H1 (cell line): ENCODE results near the gene RPS21. TPM values are rescaled to one million over a fixed set of nuclear protein-coding genes. Genes with fewer than 3 reads are reported as not detected.

Experiments
- CTCF ChIA-PET: fragments of 300-600 bp; sonication (Branson Sonifier 250); formaldehyde crosslinking; loops from one replicate; lab custom pipeline; 2021; ENCODE audit not compliant: partially characterized antibody; lab: Charles Lee
- POLR2A ChIA-PET: fragments of 300-600 bp; sonication (Branson Sonifier 250); formaldehyde crosslinking; loops from one replicate; lab custom pipeline; 2021; ENCODE audit warnings: inconsistent platforms; ENCODE audit not compliant: partially characterized antibody; lab: Charles Lee
- DNase-seq, 2 experiments: peaks; one replicate each; pipeline versions ENCODE4 v3.0.0 to v3.0.0-alpha.2; 2010 to 2022; ENCODE audit warnings: low spot score in 2 of 2, low read depth in 1 of 2, mixed read lengths in 1 of 2
- FAIRE-seq: peaks from 2 replicates; lab custom pipeline; 2011; peaks lifted over from hg19 to GRCh38; lab: Jason Lieb, UNC
- H2AFZ ChIP-seq: 2 replicates; pipeline ENCODE4 v1.8.1; 2012; ENCODE audit warnings: low read length, inconsistent platforms
- H2AK5ac ChIP-seq: 2 replicates; pipeline ENCODE4 v1.6.1; 2013; ENCODE audit warnings: low read depth, low read length
- H2BK120ac ChIP-seq: replicated peaks from 2 replicates; pipeline ENCODE3; 2013; ENCODE audit warnings: low read depth, low read length, inconsistent platforms
- H2BK12ac ChIP-seq: 2 replicates; pipeline ENCODE4 v1.6.1; 2013; ENCODE audit warnings: low read depth, low read length
- H2BK15ac ChIP-seq: 2 replicates; pipeline ENCODE4 v1.6.1; 2013; ENCODE audit warnings: low read length
- H2BK20ac ChIP-seq: 2 replicates; pipeline ENCODE4 v1.6.1; 2013; ENCODE audit warnings: low read length
- H2BK5ac ChIP-seq: 2 replicates; pipeline ENCODE4 v1.6.1; 2013; ENCODE audit warnings: low read depth, low read length
- H3K14ac ChIP-seq: 2 replicates; pipeline ENCODE4 v1.6.1; 2013; ENCODE audit warnings: inconsistent platforms; ENCODE audit not compliant: insufficient read length
- H3K18ac ChIP-seq: 2 replicates; pipeline ENCODE4 v1.6.1; 2013; ENCODE audit warnings: low read length; ENCODE audit errors: extremely low read depth
- H3K23ac ChIP-seq: 2 replicates; pipeline ENCODE4 v1.6.1; 2013; ENCODE audit warnings: inconsistent platforms; ENCODE audit not compliant: insufficient read length
- H3K23me2 ChIP-seq: 2 replicates; pipeline ENCODE4 v1.6.1; 2013; ENCODE audit warnings: low read depth, low read length
- H3K27ac ChIP-seq: 2 replicates; pipeline ENCODE4 v1.6.1; 2011; ENCODE audit warnings: low read depth, low read length, inconsistent platforms
- H3K27me3 ChIP-seq, 4 experiments: replicated peaks in 1 of 4; 1 replicate in 1 of 4; 2 replicates in 3 of 4; pipeline versions ENCODE4 v1.6.1 to v1.8.1; 2011 to 2013; ENCODE audit warnings: low read length in 3 of 4, mild to moderate bottlenecking in 3 of 4, inconsistent platforms in 2 of 4, mixed read lengths in 2 of 4, moderate library complexity in 1 of 4; ENCODE audit not compliant: control insufficient read depth in 3 of 4, insufficient read depth in 3 of 4; ENCODE audit errors: extremely low read depth in 1 of 4
- H3K36me3 ChIP-seq, 4 experiments: 2 replicates each; pipeline versions ENCODE4 v1.6.1 to v1.8.1; 2011 to 2013; ENCODE audit warnings: mild to moderate bottlenecking in 4 of 4, low read length in 3 of 4, moderate library complexity in 2 of 4, control low read depth in 1 of 4, inconsistent platforms in 1 of 4; ENCODE audit not compliant: insufficient read depth in 4 of 4, control insufficient read depth in 2 of 4
- H3K4ac ChIP-seq: replicated peaks from 2 replicates; pipeline ENCODE3; 2013; ENCODE audit warnings: low read length, low read depth, mixed read lengths, inconsistent platforms; ENCODE audit not compliant: insufficient read length
- H3K4me1 ChIP-seq, 4 experiments: replicated peaks in 1 of 4; 1 replicate in 1 of 4; 2 replicates in 3 of 4; pipeline versions ENCODE4 v1.6.1 to v1.8.1; 2011 to 2013; ENCODE audit warnings: low read length in 3 of 4, inconsistent platforms in 2 of 4, mixed read lengths in 1 of 4; ENCODE audit not compliant: insufficient read depth in 4 of 4, control insufficient read depth in 3 of 4
- H3K4me2 ChIP-seq, 2 experiments: 2 replicates each; pipeline versions ENCODE4 v1.6.1 to v1.8.1; 2011 to 2013; ENCODE audit warnings: low read depth in 2 of 2, low read length in 2 of 2, control low read depth in 1 of 2, inconsistent platforms in 1 of 2, mild to moderate bottlenecking in 1 of 2; ENCODE audit not compliant: insufficient read depth in 1 of 2
- H3K4me3 ChIP-seq, 4 experiments: fragments of 200-600, 300-600 bp in 1 of 4; sonication (generic), shearing (Covaris generic), sonication (Bioruptor Twin) in 1 of 4; 2 replicates each; pipeline versions ENCODE4 v1.5.1 to v1.8.1; 2011 to 2016; ENCODE audit warnings: low read length in 4 of 4, low read depth in 3 of 4, control low read depth in 2 of 4, inconsistent platforms in 2 of 4, mild to moderate bottlenecking in 2 of 4, mixed read lengths in 1 of 4, moderate library complexity in 1 of 4; ENCODE audit not compliant: insufficient read depth in 2 of 4; ENCODE audit errors: extremely low read depth in 1 of 4
- H3K56ac ChIP-seq: replicated peaks from 2 replicates; pipeline ENCODE3; 2013; ENCODE audit warnings: low read depth, mild to moderate bottlenecking, mixed read lengths, low read length, inconsistent platforms; ENCODE audit not compliant: insufficient read length
- H3K79me1 ChIP-seq: 2 replicates; pipeline ENCODE4 v1.6.1; 2013; ENCODE audit warnings: low read depth, low read length, control low read depth
- H3K79me2 ChIP-seq, 2 experiments: 2 replicates each; pipeline versions ENCODE4 v1.6.1 to v1.8.1; 2012 to 2013; ENCODE audit warnings: low read length in 2 of 2, mild to moderate bottlenecking in 2 of 2, inconsistent platforms in 1 of 2; ENCODE audit not compliant: insufficient read depth in 2 of 2, control insufficient read depth in 1 of 2
- H3K9ac ChIP-seq, 4 experiments: replicated peaks in 1 of 4; 1 replicate in 1 of 4; 2 replicates in 3 of 4; pipeline versions ENCODE4 v1.6.1 to v1.8.1; 2011 to 2013; ENCODE audit warnings: low read depth in 3 of 4, low read length in 3 of 4, control low read depth in 2 of 4, mild to moderate bottlenecking in 2 of 4, moderate library complexity in 2 of 4, inconsistent platforms in 1 of 4; ENCODE audit errors: extremely low read depth in 1 of 4
- H3K9me3 ChIP-seq, 2 experiments: 2 replicates each; pipeline versions ENCODE4 v1.6.1 to v1.8.1; 2012 to 2013; ENCODE audit warnings: mild to moderate bottlenecking in 2 of 2, moderate library complexity in 2 of 2, control low read depth in 1 of 2, inconsistent platforms in 1 of 2, low read depth in 1 of 2, low read length in 1 of 2, mixed read lengths in 1 of 2; ENCODE audit not compliant: insufficient read depth in 2 of 2
- H4K20me1 ChIP-seq, 2 experiments: replicated peaks in 1 of 2; 2 replicates each; pipeline versions ENCODE3 to v1.8.1; 2011 to 2013; ENCODE audit warnings: inconsistent platforms in 2 of 2, low read length in 2 of 2, mild to moderate bottlenecking in 1 of 2; ENCODE audit not compliant: insufficient read depth in 2 of 2, control insufficient read depth in 1 of 2
- H4K5ac ChIP-seq: 2 replicates; pipeline ENCODE4 v1.6.1; 2013; ENCODE audit warnings: low read length, low read depth, mixed read lengths, inconsistent platforms; ENCODE audit not compliant: insufficient read length
- H4K8ac ChIP-seq: 2 replicates; pipeline ENCODE4 v1.8.0; 2013; ENCODE audit warnings: mild to moderate bottlenecking, moderate library complexity, low read length, inconsistent platforms; ENCODE audit not compliant: insufficient read depth; ENCODE audit errors: extremely low read depth
- H4K91ac ChIP-seq: replicated peaks from 2 replicates; pipeline ENCODE3; 2013; ENCODE audit warnings: low read length, mixed read lengths, inconsistent platforms; ENCODE audit not compliant: insufficient read length
- CEBPB ChIP-seq: IDR thresholded peaks from 2 replicates; pipeline ENCODE4 v1.6.1; 2012; ENCODE audit warnings: low read depth, low read length
- EP300 ChIP-seq, 2 experiments: IDR thresholded peaks; 1 replicate in 1 of 2; 2 replicates in 1 of 2; pipeline ENCODE4 v1.6.1; 2011 to 2012; ENCODE audit warnings: low read depth in 2 of 2, low read length in 2 of 2, mild to moderate bottlenecking in 2 of 2, borderline replicate concordance in 1 of 2, inconsistent platforms in 1 of 2, moderate library complexity in 1 of 2
- KDM1A ChIP-seq: fragments of 200-600, 300-600 bp; sonication (generic); IDR thresholded peaks from 2 replicates; pipeline ENCODE4 v1.7.1; 2016; ENCODE audit warnings: mild to moderate bottlenecking, low read length, borderline replicate concordance
- MAFK ChIP-seq: IDR thresholded peaks from 2 replicates; pipeline ENCODE4 v1.6.1; 2012; ENCODE audit warnings: low read depth, mild to moderate bottlenecking, improper control_type of control experiment, low read length
- NRF1 ChIP-seq: IDR thresholded peaks from 2 replicates; pipeline ENCODE4 v1.6.1; 2011; ENCODE audit warnings: mild to moderate bottlenecking, low read depth, low read length, improper control_type of control experiment
- PHF8 ChIP-seq: fragments of 200-600 bp; sonication (generic); conservative IDR thresholded peaks from 2 replicates; pipeline ENCODE4 v1.7.1; 2012; ENCODE audit warnings: low read depth, mild to moderate bottlenecking, inconsistent platforms, low read length, moderate library complexity
- RFX5 ChIP-seq: IDR thresholded peaks from 2 replicates; pipeline ENCODE4 v1.6.1; 2011; ENCODE audit warnings: low read depth, low read length, improper control_type of control experiment, borderline replicate concordance
- SP4 ChIP-seq: IDR thresholded peaks from 2 replicates; pipeline ENCODE4 v1.6.1; 2012; ENCODE audit warnings: low read length, inconsistent platforms
- TBP ChIP-seq: IDR thresholded peaks from 2 replicates; pipeline ENCODE4 v1.6.1; 2011; ENCODE audit warnings: low read depth, low read length, improper control_type of control experiment
- TEAD4 ChIP-seq: IDR thresholded peaks from 2 replicates; pipeline ENCODE4 v1.6.1; 2012; ENCODE audit warnings: low read depth, low read length, inconsistent platforms, mixed read lengths
- YY1 ChIP-seq: IDR thresholded peaks from 2 replicates; pipeline ENCODE4 v1.6.1; 2011; ENCODE audit warnings: low read depth, mild to moderate bottlenecking, low read length
- ZNF274 ChIP-seq: IDR thresholded peaks from 2 replicates; pipeline ENCODE4 v1.7.0; 2012; ENCODE audit warnings: low read length, borderline replicate concordance; ENCODE audit errors: extremely low read depth
- WGBS, 2 experiments: shearing (Covaris generic) in 1 of 2; methylation state at CpG; one replicate each; pipeline versions ENCODE4 v1.1.6 to v1.1.7; 2013 to 2015; ENCODE audit warnings: low lambda C conversion rate in 2 of 2, mixed read lengths in 2 of 2, inconsistent platforms in 1 of 2, low coverage in 1 of 2, missing lambda C conversion rate in 1 of 2; ENCODE audit not compliant: insufficient replicate concordance in 2 of 2, insufficient coverage in 1 of 2, insufficient read length in 1 of 2; ENCODE audit errors: extremely low coverage in 1 of 2, missing lambda C conversion rate in 1 of 2; 5-methylcytosine and 5-hydroxymethylcytosine counted together
- polyA plus RNA-seq, 7 experiments: library from polyadenylated mRNA; depleted of rRNA in 3 of 7; stranded (reverse) in 5 of 7; unstranded in 2 of 7; fragments of >200 nt in 5 of 7; fragments of 200-250 nt in 2 of 7; gene quantifications; 1 replicate in 5 of 7; 2 replicates in 1 of 7; 4 replicates in 1 of 7; pipeline versions ENCODE4 v1.2.1 to v1.2.3, GENCODE V29; 2011 to 2013; ENCODE audit warnings: missing spikeins in 2 of 7, mixed read lengths in 2 of 7
- total RNA-seq: library from RNA; stranded (reverse); fragmentation: NEBNext Ultra II Directional; extraction: Animal tissue kit (Norgen Biotek cat#: 25700); gene quantifications from 2 replicates; pipeline ENCODE4 v1.2.1, GENCODE V29; 2021

Gene RPS21
- total and polyA plus RNA-seq, 2 of the 8 experiments (the other 6 are each of a cell fraction or from before 2014, with no cell fraction given): 1,787 to 7,219 TPM

GRCh38 chr20:62396367-62397239, 9.7 kb downstream of the RPS21 start:
- no peak overlapping the region for H3K9ac ChIP-seq
- no peak overlapping the region for H2BK120ac ChIP-seq
- no peak overlapping the region for H4K91ac ChIP-seq
- no peak overlapping the region for H2AK5ac ChIP-seq
- H2BK12ac ChIP-seq: no peak overlapping the region
- DNase-seq (no peak), FAIRE-seq (no peak)
- no peaks in the 10 kb centered on the region for H3K27me3 ChIP-seq
- no peak overlapping the region for H2AFZ ChIP-seq
- H3K79me2 ChIP-seq: no peaks in the 10 kb centered on the region
- H3K4me3 ChIP-seq: no peak overlapping the region
- no peak overlapping the region for H4K8ac ChIP-seq
- peaks cover 6% of the 10 kb centered on the region; the same call in 1 of the 2 replicates for H3K23me2 ChIP-seq
- ChIA-PET POLR2A (interaction anchor here (0.6 to 2.5 kb wide), 4 partner anchors 9 to 946 kb away, joined by 3 to 11 read pairs (median 5); partner anchors contain the start of gene RPS21), CTCF (interaction anchor here (0.9 to 1.5 kb wide), 3 partner anchors 13 to 63 kb away, joined by 3 to 6 read pairs (median 5); no protein-coding TSS in a partner anchor)
- peaks cover 0 to 11% of the 10 kb centered on the region in 2 experiments for H4K20me1 ChIP-seq
- H3K4me1 ChIP-seq: peaks cover 0 to 3% (median 2%) of the 10 kb centered on the region in 4 experiments; a peak in 5 of 7 replicates
- peaks cover 0 to 2% of the 10 kb centered on the region in 2 experiments; a peak in 1 of 4 replicates for H3K9me3 ChIP-seq
- H3K4me2 ChIP-seq: no peak overlapping the region
- no peak overlapping the region for H3K4ac ChIP-seq
- no peak overlapping the region for H3K14ac ChIP-seq
- WGBS, 2 experiments: 91% methylated on average over 26 of the region's 35 CpGs; no CpG with 5 or more reads in 1 of the 2 experiments
- H2BK20ac ChIP-seq: no peak overlapping the region
- H3K23ac ChIP-seq: no peak overlapping the region
- no peak overlapping the region for H3K27ac ChIP-seq
- no peak overlapping the region for H3K18ac ChIP-seq
- H2BK15ac ChIP-seq: no peak overlapping the region
- no peak overlapping the region for H3K56ac ChIP-seq
- no peak overlapping the region for H4K5ac ChIP-seq
- H3K36me3 ChIP-seq: no peaks in the 10 kb centered on the region
- no peaks in the 10 kb centered on the region; the same call in none of the 2 replicates for H3K79me1 ChIP-seq
- no peak overlapping the region for H2BK5ac ChIP-seq
- TF ChIP-seq ZNF274 (no peak), YY1 (no peak), NRF1 (no peak), RFX5 (no peak), CEBPB (no peak), TBP (no peak), EP300 (IDR thresholded peaks at IDR 0.05; ENCODE audit: borderline replicate concordance in 1 of 2, low read depth in 2 of 2, low read length in 2 of 2) (no peak), KDM1A (no peak), TEAD4 (no peak), PHF8 (no peak), MAFK (no peak), SP4 (no peak)
